NB4 (cell line): Measurements from ENCODE around the gene TSPYL6.

Experiments
- CTCF ChIP-seq: IDR thresholded peaks from one replicate; pipeline ENCODE4 v1.5.1; 2012; ENCODE audit warnings: low read depth, low read length
- POLR2A ChIP-seq: IDR thresholded peaks from 2 replicates; pipeline ENCODE4 v1.6.1; 2011; ENCODE audit warnings: mild to moderate bottlenecking; ENCODE audit not compliant: insufficient read length; ENCODE audit errors: extremely low read depth

- TF ChIP-seq CTCF (no peak), POLR2A (no peak)
These were observed 28.8 kb upstream of the TSPYL6 start for GRCh38 chr2:54284826-54285225.
